ENCODE data around the gene RPS19BP1. TPM values are rescaled to one million over a fixed set of nuclear protein-coding genes. Genes with fewer than 3 reads are reported as not detected.
A peak's percentile ranks its signal among the peaks of the same experiment; 100 is the strongest.

The RPS19BP1 gene
- total and polyA plus RNA-seq, 2 donors (not counting 1 experiment from before 2014, with no cell fraction given): 60.3 to 74.8 TPM

DNA sequence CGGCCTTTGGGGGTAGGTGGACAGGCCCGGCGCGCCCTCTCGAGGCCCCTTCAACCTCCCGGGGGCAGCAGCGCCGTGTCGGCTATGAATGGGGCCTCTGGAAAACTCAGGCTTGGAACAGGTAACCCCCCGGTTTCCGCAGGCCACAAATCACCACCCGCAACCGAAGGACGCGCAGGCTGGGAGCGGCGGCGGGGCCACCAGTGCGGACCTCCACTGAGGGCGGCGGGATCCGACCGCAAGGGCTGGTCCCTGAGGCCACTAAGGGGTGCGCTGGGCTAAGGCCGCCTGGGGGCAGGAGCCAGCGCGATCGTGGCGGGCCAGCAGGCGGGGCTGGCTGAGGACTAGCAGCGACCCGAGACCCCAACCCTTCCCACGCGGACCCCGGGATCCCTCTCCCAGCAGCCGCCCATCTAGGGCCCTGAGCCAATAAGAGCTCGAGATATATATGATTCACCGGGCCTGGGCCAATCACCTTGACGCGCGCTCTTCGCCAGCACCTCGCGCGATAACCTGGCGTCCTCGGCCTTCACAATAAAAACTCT, 12.8 kb downstream of the RPS19BP1 start:
- DNase-seq (no peak), ATAC-seq (ENCODE audit: low read depth) (peak; percentile 89)
- TF ChIP-seq, protein P1, sequence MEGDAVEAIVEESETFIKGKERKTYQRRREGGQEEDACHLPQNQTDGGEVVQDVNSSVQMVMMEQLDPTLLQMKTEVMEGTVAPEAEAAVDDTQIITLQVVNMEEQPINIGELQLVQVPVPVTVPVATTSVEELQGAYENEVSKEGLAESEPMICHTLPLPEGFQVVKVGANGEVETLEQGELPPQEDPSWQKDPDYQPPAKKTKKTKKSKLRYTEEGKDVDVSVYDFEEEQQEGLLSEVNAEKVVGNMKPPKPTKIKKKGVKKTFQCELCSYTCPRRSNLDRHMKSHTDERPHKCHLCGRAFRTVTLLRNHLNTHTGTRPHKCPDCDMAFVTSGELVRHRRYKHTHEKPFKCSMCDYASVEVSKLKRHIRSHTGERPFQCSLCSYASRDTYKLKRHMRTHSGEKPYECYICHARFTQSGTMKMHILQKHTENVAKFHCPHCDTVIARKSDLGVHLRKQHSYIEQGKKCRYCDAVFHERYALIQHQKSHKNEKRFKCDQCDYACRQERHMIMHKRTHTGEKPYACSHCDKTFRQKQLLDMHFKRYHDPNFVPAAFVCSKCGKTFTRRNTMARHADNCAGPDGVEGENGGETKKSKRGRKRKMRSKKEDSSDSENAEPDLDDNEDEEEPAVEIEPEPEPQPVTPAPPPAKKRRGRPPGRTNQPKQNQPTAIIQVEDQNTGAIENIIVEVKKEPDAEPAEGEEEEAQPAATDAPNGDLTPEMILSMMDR (IDR thresholded peaks at IDR 0.05): peak; percentile 25
- TF ChIP-seq EZH2 (IDR thresholded peaks at IDR 0.05; ENCODE audit: borderline replicate concordance, insufficient read depth, low read depth, low read length, poor library complexity, severe bottlenecking): no peak
- Histone ChIP-seq H3K4me3 (ENCODE audit: control extremely low read depth in 1 of 5, extremely low read depth in 1 of 5, insufficient read depth in 1 of 5, low read depth in 2 of 5, low read length in 4 of 5) (peak overlapping the region; percentile 82 to 100 (median 99)), H4K20me1 (ENCODE audit: control insufficient read depth, insufficient read depth, low read length, poor library complexity, severe bottlenecking) (peaks cover 54% of the 10 kb centered on the region), H3K9ac (ENCODE audit: low read length) (peak overlapping the region; percentile 100), H3K79me2 (ENCODE audit: control insufficient read depth, insufficient read depth, low read length) (peaks cover 62% of the 10 kb centered on the region), H3K4me1 (ENCODE audit: control insufficient read depth in 2 of 2, insufficient read depth in 2 of 2, low read length in 2 of 2) (peaks cover 31 to 45% of the 10 kb centered on the region in 2 donors), H3K4me2 (replicated peaks; ENCODE audit: low read depth, low read length, poor library complexity, severe bottlenecking) (peak overlapping the region; percentile 93), H3K36me3 (replicated peaks in 1 of 2; ENCODE audit: control extremely low read depth in 1 of 2, control insufficient read depth in 1 of 2, extremely low read depth in 1 of 2, insufficient read depth in 2 of 2, low read length in 1 of 2) (peaks cover 0 to 40% of the 10 kb centered on the region in 2 experiments), H3K9me3 (ENCODE audit: control extremely low read depth in 1 of 3, control insufficient read depth in 2 of 3, insufficient read depth in 1 of 3, low read length in 2 of 3) (no peaks in the 10 kb centered on the region), H2AFZ (ENCODE audit: insufficient read depth, low read depth, low read length, poor library complexity, severe bottlenecking) (peak overlapping the region; percentile 91), H3K27me3 (replicated peaks in 1 of 4; ENCODE audit: control extremely low read depth in 1 of 4, control insufficient read depth in 3 of 4, insufficient read depth in 4 of 4, low read length in 3 of 4) (no peaks in the 10 kb centered on the region), H3K27ac (ENCODE audit: low read length in 2 of 2) (peak overlapping the region; percentile 91 to 95)
- ChIA-PET CTCF (interaction anchor here (0.6 to 2.6 kb wide), 22 partner anchors 9 to 828 kb away, joined by 3 to 54 read pairs (median 4); partner anchors contain the start of genes MIEF1, RPL3, RPS19BP1 and TAB1), POLR2A (interaction anchor here (0.5 to 2.5 kb wide), 25 partner anchors 9 to 1889 kb away, joined by 3 to 57 read pairs (median 5); partner anchors contain the start of genes MIEF1, RPL3, RPS19BP1 and TAB1)
- Mint-ChIP-seq H3K27me3 (no peaks in the 10 kb centered on the region), H3K4me3 (peak overlapping the region; percentile 94), H3K27ac (peak overlapping the region; percentile 98), H3K4me1 (peaks cover 54% of the 10 kb centered on the region), H3K9me3 (ENCODE audit: insufficient read depth) (no peaks in the 10 kb centered on the region)
- intact Hi-C loops (cut with micrococcal nuclease): loop anchor here (1.0 to 10.0 kb wide), 8 partner anchors 13 to 645 kb away; partner anchors contain the start of genes CBX6, CBX7, MIEF1 and RPL3
- under 1% methylated on average over 47 of the region's 47 CpGs for WGBS (ENCODE audit: insufficient coverage)

All from B cell (primary cell).